DND-41 (cell line): Measurements from ENCODE around the gene CCDC60.

Experiments used
- EZH2 ChIP-seq: IDR thresholded peaks from 3 replicates; pipeline ENCODE4 v1.6.1; 2012; ENCODE audit warnings: borderline replicate concordance, low read depth, mild to moderate bottlenecking, moderate library complexity, low read length, inconsistent platforms; ENCODE audit not compliant: severe bottlenecking
- TF ChIP-seq, protein P1 (sequence below): IDR thresholded peaks from 2 replicates; pipeline ENCODE4 v1.5.1; 2012; ENCODE audit warnings: borderline replicate concordance, low read length, moderate library complexity, mild to moderate bottlenecking; ENCODE audit not compliant: poor library complexity, severe bottlenecking; ENCODE audit errors: extremely low read depth

DNA sequence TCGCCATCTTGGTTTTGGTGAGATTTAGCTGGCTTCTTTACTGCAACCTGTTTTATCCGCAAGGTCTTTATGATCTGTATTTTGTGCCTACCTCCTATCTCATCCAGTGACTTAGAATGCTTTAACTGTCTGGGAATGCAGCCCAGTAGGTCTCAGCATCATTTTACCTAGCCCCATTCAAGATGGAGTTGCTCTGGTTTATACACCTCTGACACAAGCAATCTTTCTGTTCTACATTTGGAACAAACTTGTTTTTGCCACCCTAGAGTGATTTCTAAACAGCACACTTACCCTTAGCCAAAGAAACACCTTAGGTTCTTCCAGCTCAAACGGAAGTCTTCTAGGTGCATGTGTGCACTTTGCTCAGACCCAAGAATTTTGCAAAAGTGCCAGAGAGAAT is 122.3 kb downstream of the CCDC60 start:
- TF ChIP-seq EZH2 = no peak
- TF ChIP-seq, protein P1, sequence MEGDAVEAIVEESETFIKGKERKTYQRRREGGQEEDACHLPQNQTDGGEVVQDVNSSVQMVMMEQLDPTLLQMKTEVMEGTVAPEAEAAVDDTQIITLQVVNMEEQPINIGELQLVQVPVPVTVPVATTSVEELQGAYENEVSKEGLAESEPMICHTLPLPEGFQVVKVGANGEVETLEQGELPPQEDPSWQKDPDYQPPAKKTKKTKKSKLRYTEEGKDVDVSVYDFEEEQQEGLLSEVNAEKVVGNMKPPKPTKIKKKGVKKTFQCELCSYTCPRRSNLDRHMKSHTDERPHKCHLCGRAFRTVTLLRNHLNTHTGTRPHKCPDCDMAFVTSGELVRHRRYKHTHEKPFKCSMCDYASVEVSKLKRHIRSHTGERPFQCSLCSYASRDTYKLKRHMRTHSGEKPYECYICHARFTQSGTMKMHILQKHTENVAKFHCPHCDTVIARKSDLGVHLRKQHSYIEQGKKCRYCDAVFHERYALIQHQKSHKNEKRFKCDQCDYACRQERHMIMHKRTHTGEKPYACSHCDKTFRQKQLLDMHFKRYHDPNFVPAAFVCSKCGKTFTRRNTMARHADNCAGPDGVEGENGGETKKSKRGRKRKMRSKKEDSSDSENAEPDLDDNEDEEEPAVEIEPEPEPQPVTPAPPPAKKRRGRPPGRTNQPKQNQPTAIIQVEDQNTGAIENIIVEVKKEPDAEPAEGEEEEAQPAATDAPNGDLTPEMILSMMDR = no peak
